ENCODE results near the gene CGB8.
"Not testable (repeated sequence)": the region's sequence is repeated elsewhere in the genome, so short reads cannot be mapped to it uniquely, and the experiment has no call there.

CGB8 gene

DNA sequence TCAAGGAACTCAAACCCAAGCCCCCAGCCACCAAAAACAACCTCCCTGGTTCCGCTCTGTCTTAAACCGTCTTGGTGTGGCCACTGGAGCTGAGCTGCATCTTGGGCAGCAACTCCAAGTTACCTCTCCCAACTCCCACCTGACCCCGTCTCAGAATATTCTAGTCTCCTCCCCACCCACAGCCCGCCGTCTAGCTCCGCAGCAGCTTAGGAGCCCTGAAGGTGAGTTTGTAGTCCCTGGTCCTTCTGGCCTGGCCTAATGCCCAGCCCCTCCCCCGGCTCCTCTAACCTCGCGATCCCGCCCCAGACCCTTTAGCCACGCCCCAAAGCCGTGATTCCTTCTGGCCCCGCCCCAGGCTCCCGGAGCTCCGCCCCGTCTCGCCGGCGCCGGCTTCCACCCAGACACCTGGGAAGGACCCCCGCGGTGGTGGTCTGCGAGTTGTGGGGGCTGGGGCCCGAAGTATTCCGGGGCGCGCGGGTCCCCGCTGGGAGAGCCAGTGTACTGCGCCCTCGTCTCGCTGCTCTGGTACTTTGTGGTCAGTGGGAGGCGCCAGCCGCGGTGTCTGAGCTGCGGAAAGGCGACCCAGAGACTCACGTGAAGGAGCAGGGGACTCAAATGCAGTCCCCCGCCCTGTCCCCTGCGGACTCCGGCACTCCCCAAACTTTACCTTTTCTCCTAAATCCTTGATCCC, 29.5 kb downstream of the CGB8 start:
- Histone ChIP-seq H3K4me3 (ENCODE audit: low read length) (no peak overlapping the region), H3K9ac (ENCODE audit: low read length) (no peak overlapping the region)

GRCh38 chr19:49018388-49019241, 30.3 kb downstream of the CGB8 start:
- not testable (repeated sequence) for H4K20me1 ChIP-seq (ENCODE audit: insufficient read depth, low read length); H3K9ac ChIP-seq (ENCODE audit: low read length); H3K27me3 ChIP-seq (ENCODE audit: low read depth, low read length); H2AFZ ChIP-seq (ENCODE audit: low read depth, low read length); H3K4me3 ChIP-seq (ENCODE audit: low read length); H3K27ac ChIP-seq (ENCODE audit: low read length); H3K79me2 ChIP-seq (ENCODE audit: low read length); H3K4me2 ChIP-seq (ENCODE audit: low read length); H3K9me3 ChIP-seq (ENCODE audit: insufficient read depth, low read length)
- peaks cover 18% of the 10 kb centered on the region for H3K36me3 ChIP-seq (replicated peaks; ENCODE audit: low read depth, low read length)
- H3K4me1 ChIP-seq (ENCODE audit: low read length): peaks cover 10% of the 10 kb centered on the region

More for the DNA sequence above, 29.5 kb downstream of the CGB8 start:
- no peaks in the 10 kb centered on the region for H3K9me3 ChIP-seq (ENCODE audit: insufficient read depth, low read length)
- H3K79me2 ChIP-seq (ENCODE audit: low read length): no peaks in the 10 kb centered on the region
- no peaks in the 10 kb centered on the region for H4K20me1 ChIP-seq (ENCODE audit: insufficient read depth, low read length)
- H3K36me3 ChIP-seq (replicated peaks; ENCODE audit: low read depth, low read length): peaks cover 14% of the 10 kb centered on the region
- H3K27me3 ChIP-seq (ENCODE audit: low read depth, low read length): no peaks in the 10 kb centered on the region
- TF ChIP-seq, protein P1, sequence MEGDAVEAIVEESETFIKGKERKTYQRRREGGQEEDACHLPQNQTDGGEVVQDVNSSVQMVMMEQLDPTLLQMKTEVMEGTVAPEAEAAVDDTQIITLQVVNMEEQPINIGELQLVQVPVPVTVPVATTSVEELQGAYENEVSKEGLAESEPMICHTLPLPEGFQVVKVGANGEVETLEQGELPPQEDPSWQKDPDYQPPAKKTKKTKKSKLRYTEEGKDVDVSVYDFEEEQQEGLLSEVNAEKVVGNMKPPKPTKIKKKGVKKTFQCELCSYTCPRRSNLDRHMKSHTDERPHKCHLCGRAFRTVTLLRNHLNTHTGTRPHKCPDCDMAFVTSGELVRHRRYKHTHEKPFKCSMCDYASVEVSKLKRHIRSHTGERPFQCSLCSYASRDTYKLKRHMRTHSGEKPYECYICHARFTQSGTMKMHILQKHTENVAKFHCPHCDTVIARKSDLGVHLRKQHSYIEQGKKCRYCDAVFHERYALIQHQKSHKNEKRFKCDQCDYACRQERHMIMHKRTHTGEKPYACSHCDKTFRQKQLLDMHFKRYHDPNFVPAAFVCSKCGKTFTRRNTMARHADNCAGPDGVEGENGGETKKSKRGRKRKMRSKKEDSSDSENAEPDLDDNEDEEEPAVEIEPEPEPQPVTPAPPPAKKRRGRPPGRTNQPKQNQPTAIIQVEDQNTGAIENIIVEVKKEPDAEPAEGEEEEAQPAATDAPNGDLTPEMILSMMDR (IDR thresholded peaks at IDR 0.05; ENCODE audit: low read depth, low read length): no peak
- no peak for TF ChIP-seq EZH2phosphoT487 (IDR thresholded peaks at IDR 0.05; ENCODE audit: low read depth)
- H3K4me2 ChIP-seq (ENCODE audit: low read length): no peak overlapping the region
- H3K27ac ChIP-seq (ENCODE audit: low read length): no peak overlapping the region
- H2AFZ ChIP-seq (ENCODE audit: low read depth, low read length): no peak overlapping the region
- H3K4me1 ChIP-seq (ENCODE audit: low read length): peaks cover 10% of the 10 kb centered on the region

GRCh38 chr19:49017666-49018351, 31.1 kb downstream of the CGB8 start:
- Histone ChIP-seq H3K4me3 (ENCODE audit: low read length) (no peak overlapping the region), H4K20me1 (ENCODE audit: insufficient read depth, low read length) (no peaks in the 10 kb centered on the region), H3K27ac (ENCODE audit: low read length) (no peak overlapping the region), H3K9ac (ENCODE audit: low read length) (no peak overlapping the region), H3K9me3 (ENCODE audit: insufficient read depth, low read length) (no peaks in the 10 kb centered on the region), H2AFZ (ENCODE audit: low read depth, low read length) (no peak overlapping the region), H3K4me1 (ENCODE audit: low read length) (peaks cover 10% of the 10 kb centered on the region), H3K27me3 (ENCODE audit: low read depth, low read length) (no peaks in the 10 kb centered on the region), H3K36me3 (replicated peaks; ENCODE audit: low read depth, low read length) (peaks cover 18% of the 10 kb centered on the region), H3K79me2 (ENCODE audit: low read length) (no peaks in the 10 kb centered on the region), H3K4me2 (ENCODE audit: low read length) (peak overlapping the region; percentile 20; the same call in 1 of the 2 replicates)
- TF ChIP-seq EZH2phosphoT487 (IDR thresholded peaks at IDR 0.05; ENCODE audit: low read depth): no peak
- TF ChIP-seq, protein P1 (IDR thresholded peaks at IDR 0.05; ENCODE audit: low read depth, low read length): no peak

DNA sequence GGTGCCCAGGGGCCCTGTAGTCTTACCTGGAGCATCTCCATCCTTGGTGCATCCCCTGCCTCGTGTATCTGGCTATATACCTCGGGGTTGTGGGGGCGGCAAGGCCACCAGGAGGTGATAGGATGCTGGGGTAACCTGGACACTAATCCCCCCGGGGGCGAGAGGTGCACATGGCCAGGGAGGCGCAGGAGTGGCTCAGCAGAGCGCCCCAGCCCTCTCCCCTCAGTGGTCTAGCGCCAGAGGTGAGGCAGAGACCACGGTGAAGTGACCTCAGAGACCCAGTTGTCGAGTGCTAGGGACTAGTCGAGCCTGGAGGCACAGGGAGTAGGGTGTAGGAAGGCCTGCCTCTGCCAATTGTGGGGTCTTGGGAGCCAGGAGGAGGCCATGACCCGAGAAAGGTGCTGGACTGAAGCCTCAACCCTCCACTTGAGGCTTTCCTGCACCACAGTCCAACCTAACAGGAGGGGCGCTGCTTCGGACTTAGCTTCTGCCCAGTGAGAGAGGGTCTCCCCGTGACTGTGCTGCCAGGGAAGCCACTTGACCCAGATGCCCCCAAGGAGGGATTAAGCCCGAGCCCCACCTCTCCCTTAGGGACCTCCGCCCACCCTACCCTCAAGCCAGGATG, 31.8 kb downstream of the CGB8 start, which contains the start of gene LHB:
Gene LHB, minus strand, starts transcription at position 51 of the 625 bp plus-strand sequence. Its CDS starts 10 bp downstream, at position 41.
- TF ChIP-seq, protein P1 (IDR thresholded peaks at IDR 0.05; ENCODE audit: low read depth, low read length): no peak
- no peak for TF ChIP-seq EZH2phosphoT487 (IDR thresholded peaks at IDR 0.05; ENCODE audit: low read depth)
- H3K79me2 ChIP-seq (ENCODE audit: low read length): no peaks in the 10 kb centered on the region
- H3K9me3 ChIP-seq (ENCODE audit: insufficient read depth, low read length): no peaks in the 10 kb centered on the region
- H4K20me1 ChIP-seq (ENCODE audit: insufficient read depth, low read length): no peaks in the 10 kb centered on the region
- no peak within 1 kb of the TSS for H3K4me3 ChIP-seq (ENCODE audit: low read length)
- H3K4me1 ChIP-seq (ENCODE audit: low read length): peaks cover 10% of the 10 kb centered on the region
- peaks cover 21% of the 10 kb centered on the region for H3K36me3 ChIP-seq (replicated peaks; ENCODE audit: low read depth, low read length)
- no peak within 1 kb of the TSS for H3K27ac ChIP-seq (ENCODE audit: low read length)
- no peaks in the 10 kb centered on the region for H3K27me3 ChIP-seq (ENCODE audit: low read depth, low read length)
- no peak within 1 kb of the TSS for H2AFZ ChIP-seq (ENCODE audit: low read depth, low read length)
- H3K4me2 ChIP-seq (ENCODE audit: low read length): peak within 1 kb of the TSS; percentile 20; the same call in 1 of the 2 replicates
- H3K9ac ChIP-seq (ENCODE audit: low read length): no peak within 1 kb of the TSS

All from OCI-LY3 (cell line).